NCI-H1092 (cell line): ENCODE measurements around the gene NT5C2.
"Not testable (repeated sequence)": the region's sequence is repeated elsewhere in the genome, so short reads cannot be mapped to it uniquely, and the experiment has no call there.

Experiments
- DNase-seq: peaks from one replicate; lab custom pipeline; 2025; lab: John Stamatoyannopoulos, UW

Gene NT5C2

DNA sequence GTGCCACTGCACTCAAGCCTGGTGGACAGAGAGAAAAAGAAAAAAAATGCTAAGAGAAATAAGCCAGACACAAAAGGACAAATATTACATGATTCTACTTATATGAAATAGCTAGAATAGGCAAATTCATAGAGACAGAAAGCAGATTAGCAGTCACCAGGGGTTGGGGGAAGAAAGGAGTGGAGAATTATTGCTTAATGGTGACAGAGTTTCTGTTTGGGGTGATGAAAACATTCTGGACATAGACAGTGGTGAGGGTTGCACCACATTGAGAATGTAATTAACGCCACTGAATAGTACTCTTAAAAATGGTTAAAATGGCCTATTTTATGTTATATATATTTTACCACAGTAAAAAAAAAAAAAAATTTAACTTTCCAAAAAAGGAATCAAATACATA lies 6.4 kb upstream of the NT5C2 start:
- DNase-seq = no peak

DNA sequence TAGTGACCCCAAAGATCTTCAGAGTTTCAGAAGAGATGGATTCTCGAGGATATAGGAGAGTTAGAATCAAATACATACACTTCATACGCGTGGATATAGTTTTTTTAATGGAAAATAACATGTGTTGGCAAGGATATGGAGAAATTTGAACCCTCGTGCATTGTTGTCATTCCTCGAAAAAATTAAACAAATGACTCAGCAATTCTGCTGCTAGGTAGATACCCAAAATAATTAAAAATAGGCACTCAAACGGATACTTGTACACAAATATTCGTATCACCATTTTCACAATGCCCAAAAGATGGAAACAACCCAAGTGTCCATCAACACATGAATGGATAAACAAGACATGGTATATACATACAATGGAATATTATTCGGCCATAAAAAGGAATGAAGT lies 5.6 kb upstream of the NT5C2 start:
- no peak for DNase-seq

DNA sequence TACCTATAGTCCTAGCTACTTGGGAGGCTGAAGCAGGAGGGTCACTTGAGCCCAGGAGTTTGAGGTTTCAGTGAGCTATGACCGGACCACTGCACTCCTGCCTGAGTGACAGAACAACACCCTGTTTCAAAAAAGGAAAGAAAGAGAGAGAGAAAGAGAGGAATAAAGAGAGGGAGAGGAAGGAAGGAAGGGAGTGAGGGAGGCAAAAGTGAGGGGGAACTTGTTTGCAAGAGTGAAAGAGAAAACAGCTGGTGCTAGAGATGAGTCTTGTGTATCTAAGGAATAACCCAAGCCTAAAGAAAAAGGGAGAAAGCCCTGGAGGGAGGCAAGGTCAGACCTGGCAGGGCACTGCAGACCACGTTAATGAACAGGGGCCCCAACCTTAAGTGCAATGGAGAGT lies 4.8 kb upstream of the NT5C2 start:
- no peak for DNase-seq

DNA sequence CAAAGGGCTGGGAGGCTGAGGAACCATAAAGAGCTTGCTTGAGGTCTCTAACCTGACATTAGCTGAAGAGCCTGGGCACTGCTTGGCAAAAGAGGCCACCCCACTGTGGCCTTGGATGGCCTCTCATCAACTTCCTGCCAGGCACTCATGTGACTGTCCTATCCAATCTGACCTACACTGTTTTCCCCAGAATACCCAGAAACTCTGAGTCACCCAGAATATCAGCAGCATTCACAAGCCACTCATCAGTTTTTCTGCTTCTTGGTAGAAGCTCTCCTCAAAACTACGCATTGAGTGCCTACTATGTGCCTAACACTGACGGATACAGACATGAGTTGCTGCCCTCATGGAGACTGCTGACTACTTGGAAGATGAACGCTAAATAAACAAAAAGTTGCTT lies 4.1 kb upstream of the NT5C2 start:
- DNase-seq = no peak

DNA sequence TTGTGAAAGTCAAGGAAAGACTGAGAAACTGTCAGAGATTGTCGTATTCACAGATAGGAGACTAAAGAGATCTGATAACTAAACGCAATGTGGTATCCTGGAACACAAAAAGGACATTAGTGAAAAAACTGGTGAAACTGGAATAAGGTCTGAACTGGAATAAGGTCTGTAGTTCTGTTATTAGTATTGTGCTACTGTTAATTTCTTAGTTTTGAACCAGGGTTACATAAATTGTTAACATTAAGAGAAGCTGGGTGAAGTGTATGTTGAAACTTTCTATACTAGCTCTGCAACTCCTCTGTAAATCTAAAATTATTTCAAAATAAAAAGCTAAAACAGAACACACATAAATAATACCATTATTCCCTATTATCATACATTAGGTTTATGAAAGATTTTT lies 3.4 kb upstream of the NT5C2 start:
- DNase-seq = no peak

DNA sequence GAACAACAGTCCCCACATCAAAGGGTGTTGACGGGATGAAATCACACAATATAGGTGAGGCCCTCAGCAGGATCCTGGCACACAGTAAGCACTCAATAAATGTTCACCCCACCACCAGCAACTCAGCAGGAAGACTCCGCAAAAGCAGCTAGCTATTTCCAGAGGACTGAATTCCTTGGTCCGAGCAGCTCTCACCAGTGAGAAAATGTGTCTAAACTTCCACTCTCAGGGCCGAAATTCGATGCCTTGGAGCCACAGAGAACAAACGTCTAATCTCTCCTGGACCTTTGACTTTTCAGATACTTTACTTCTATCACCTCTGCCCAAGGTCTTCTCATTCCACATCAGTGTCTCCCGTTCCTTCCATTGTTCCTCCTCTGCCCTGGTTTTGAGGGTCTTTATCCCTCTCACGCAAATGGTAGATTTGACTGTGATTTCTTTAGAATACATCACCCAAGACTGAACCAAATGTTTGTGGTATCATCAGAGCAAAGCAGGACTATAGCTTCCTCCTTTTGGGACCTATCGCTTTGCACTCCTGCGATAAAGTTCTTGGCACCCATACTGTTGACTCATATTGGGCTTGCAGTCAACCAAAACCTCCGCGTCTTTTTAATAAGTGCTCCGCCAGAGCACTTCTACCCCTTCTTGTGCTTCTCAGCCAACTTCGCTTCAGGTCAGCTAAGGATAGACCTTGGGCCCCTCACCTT lies 903 bp upstream of the NT5C2 start:
- no peak for DNase-seq

DNA sequence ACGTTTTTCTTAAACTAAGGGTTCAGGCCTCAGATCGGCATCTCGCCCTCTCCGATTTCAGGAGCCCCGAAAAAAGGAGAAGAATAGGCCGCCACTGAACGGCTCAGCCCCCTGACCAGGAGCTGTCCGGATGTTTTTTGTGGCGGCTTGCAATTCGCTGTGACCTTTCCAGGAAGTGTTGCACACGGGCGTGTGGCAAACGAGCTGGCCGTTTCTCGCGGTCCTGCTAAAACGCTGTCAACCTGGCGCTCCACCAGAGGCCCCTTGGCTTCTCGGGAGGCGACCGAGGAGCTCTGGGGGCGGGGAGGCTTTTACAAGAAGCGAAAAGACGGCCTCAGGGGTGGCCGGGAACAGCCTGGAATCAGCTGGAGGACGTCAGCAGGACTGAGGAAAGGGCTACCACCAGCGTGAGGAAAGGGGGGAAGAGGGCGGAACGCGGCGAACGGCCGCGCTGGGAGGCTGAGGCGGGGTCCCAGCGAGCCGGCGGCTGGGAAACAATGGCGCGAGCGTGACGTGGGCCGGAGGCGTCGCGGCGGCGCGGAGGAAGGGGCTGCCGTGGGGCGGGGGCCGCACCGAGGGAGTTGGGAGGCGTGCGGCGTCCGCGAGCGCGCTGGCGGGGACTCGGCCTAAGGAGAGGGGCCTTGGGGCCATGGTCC lies 493 bp downstream of the NT5C2 start:
- peak; percentile 43 for DNase-seq

DNA sequence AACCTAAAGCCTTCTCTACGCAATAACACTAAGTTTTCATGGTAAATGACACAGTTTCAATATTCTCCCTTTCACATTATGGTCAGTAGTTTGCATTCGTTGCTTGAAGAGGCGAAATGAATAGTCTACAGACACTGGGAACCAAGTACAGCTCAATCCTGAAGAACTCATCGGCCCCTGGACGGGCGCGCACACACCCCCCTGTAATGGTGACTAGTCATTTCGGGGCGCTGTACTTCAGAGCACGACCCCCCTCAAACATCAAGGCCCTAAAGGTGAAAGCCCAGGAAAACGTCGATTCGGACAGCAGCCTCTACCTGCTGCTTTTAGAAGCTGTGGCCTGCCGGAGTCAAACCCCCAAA lies 1.0 kb downstream of the NT5C2 start:
- no peak for DNase-seq

DNA sequence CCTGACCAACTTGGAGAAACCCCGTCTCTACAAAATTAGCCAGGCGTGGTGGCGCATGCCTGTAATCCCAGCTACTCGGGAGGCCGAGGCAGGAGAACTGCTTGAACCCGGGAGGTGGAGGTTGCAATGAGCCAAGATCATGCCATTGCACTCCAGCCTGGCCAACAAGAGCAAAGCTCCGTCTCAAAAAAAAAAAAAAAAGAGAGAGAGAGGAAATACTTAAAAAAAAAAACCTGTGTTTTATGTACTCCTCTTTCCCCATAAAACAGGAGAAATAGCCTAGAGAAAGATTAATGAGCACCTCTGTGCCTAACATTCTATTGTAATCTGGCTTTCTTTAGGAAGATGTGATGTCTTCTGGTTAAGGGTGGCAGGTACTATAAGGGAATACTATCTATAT lies 1.9 kb downstream of the NT5C2 start:
- DNase-seq = not testable (repeated sequence)

DNA sequence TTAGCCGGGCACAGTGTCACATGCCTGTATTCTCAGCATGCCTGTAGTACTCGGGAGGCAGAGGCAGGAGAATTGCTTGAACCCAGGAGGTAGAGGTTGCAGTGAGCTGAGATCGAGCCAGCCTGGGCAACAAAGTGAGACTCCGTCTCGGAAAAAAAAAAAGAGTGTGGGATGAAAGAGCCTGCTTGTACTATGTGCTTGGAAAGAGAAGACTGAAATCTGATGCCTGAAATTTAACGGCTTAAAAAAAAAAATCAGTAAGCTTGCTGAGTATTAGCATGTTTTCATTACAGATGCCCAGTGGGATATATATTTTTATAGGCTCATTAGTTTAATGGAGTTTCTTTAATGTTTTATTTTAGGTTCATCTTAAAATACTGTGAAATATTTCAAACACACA lies 4.2 kb downstream of the NT5C2 start:
- no peak for DNase-seq

DNA sequence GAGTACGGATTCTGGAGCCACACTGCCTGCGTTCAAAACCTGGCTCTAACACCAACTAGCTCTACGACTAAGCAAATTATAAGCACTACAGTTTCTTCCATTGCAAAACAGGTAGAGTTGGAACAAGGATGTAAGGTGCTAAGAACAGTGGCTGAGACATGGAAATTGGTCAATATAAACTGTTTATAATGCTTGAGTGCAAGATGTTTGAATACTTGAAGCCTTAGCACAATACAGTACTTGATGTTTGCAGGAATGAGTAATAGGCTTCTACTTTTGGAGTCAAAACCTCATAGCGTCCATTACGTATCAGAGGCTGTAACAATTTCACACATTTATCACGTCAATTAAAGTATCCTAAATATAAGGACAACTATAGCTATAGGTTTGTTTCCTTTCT lies 6.9 kb downstream of the NT5C2 start:
- DNase-seq = no peak

DNA sequence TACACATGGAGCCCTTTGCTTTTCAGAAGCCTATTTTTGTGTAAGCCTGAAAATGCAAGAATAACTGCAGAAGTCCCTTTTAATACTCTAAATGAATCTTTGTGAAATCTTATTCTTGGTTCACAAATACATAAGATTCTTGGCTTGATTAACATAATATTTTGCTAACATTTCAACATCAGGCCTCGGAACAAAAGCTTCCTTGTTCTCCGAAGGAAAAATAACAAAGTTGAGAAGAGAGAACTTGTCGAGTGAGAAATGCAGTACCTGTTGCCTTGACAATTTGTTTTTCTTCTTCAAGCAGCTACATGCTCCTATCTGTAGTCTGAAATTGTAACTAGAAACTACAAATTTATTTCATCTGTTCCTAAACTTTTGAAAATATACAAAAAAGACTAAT lies 8.5 kb downstream of the NT5C2 start:
- DNase-seq = no peak

DNA sequence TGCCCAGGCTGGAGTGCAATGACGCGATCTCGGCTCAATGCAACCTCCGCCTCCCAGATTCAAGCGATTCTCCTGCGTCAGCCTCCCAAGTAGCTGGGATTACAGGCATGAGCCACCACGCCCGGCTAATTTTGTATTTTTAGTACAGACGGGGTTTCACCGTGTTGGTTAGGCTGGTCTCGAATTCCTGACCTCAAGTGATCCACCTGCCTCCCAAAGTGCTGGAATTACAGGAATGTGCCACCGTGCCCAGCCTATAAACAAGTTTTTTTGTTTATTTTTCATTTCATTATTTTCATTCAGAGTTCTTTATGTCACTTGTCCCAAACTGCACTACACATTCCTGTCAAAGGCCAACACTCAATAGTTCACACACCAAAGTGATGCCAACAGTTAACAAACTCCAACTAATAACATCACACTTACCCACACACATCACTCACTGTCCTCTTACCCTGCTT lies 9.1 kb downstream of the NT5C2 start:
- not testable (repeated sequence) for DNase-seq

DNA sequence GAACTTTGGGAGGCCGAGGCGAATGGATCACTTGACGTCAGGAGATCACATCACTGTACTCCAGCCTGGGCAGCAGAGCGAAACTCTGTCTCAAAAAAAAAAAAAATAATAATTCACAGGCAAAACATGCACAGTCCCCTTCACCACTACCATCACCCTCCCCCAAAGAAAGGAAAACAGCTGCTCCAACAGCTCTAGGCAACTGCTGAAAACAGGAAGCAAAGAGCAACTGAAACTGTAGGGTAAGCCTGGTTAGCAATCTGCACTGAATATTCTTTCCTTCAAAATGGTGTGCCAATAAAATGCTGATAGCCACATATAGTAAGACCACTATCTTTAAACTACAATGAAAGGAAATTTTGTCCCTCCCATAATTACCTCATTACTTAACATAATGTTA lies 11.8 kb downstream of the NT5C2 start:
- DNase-seq = no peak

DNA sequence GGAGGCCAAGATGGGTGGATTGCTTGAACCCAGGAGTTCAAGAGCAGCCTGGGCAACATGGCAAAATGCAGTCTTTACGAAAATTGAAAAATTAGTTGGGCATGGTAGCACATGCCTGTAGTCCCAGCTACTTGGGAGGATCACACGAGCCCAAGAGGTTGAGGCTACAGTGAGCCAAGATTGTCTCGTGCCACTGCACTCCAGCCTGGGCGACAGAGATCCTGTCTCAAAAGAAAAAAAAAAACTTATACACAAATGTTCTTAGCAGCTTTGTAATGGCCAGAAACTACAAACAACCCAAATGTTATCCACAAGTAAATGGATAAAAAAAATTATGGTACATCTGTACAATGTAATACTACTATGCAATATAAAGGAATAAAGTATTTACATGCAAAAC lies 12.6 kb downstream of the NT5C2 start:
- DNase-seq = no peak

DNA sequence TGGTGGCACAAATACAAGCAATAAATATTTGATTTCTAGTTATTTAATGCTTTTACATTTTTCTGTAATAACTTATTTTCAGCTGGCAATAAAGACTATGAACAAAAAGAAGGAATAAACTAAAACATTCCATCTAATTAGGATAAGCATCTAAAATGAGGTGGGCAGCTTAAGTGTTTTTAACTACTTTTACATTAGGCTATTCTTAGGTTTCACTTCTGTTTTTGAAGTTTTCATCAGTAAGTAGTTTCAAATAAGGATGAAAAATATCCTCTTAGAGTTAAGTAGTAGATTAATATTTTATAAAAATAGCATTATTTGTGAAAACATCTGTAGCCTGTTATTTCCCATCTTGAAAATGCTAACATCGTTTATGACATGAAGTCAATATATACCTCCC lies 15.9 kb downstream of the NT5C2 start:
- no peak for DNase-seq

DNA sequence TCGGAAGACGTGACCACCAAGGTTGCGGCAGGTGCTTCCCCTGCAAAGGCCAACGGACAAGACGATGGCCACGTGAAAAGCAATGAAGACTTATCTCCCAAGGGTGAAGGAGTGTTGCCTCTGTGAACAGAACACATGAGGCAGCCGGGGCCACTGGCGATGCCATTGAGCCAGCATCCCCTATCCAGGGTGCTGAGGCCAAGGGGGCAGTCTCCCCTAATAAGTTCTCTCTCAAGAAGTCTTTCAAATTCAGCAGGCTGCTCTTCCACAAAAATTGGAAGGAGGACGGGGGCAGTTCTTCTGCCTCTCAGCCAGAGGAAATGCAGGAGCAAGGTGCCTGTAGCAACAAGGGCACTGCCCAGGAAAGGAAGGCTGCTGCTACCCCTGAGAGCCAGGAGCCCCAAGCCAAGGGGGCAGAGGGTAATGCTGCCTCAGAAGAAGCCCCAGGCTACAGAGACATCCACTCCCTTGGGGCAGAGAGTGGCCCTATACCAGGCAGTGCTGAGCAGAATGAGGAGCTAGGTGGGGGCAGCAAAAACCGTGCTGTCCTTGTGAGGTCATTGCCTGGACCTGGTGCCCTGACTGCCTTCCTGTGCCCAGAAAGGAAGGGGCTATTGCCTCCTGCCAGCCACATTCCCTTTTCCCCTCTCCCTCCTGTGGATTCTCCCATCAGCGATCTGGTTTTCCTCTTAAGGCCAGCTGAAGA lies 17.3 kb downstream of the NT5C2 start:
- no peak for DNase-seq

DNA sequence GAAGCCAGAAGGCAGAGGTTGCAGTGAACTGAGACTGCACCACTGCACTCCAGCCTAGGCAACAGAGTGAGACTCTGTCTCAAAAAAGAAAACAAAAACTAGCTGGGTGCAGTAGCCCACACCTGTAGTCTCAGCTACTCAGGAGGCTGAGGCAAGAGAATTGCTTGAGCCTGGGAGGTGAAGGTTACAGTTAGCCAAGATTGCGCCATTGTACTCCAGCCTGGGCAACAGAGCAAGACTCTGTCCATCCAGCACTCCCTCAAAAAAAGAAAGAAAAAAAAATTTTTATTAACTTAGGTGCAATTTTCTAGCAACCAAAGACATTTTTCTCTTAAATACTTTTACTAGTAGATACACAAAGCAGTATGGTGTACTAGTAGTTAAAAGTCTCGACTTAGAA lies 18.7 kb downstream of the NT5C2 start:
- DNase-seq = not testable (repeated sequence)

DNA sequence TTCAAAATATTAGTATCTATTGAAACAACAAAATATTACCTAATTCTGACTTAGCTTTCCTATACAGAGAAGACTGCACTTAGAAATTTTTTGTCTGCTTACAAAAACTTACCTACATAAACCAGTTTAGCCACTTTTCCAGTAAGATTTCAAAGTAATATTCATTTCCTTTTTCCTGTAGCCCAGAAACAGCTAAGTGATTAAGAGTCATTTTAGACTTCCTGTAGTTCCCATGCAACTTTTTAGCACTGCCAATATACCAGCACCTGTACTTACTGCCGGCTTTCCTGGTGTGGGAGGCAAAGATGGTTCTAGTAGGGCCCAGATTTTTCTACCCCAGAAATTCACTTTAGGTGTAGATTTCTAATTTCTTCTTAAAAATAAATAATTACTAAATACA lies 21.8 kb downstream of the NT5C2 start:
- DNase-seq = no peak

DNA sequence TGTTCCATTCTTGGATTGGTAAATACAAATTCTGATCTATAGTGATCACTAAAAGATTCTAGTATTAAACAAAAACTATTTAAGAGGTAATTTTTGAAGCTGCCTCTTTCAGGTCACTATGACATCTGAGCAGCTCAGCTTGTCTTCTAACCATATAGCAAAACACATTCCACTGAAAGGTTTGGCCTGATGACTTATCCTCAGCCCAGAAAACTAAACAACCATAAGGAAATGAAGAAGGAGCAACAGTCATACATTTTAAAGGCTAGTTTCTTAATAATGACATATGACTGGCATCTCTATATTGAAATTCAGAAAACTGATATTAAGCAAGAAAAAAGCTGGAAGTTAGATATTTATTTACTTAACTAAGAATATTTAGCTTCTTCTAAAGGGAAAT lies 24.6 kb downstream of the NT5C2 start:
- DNase-seq = no peak

DNA sequence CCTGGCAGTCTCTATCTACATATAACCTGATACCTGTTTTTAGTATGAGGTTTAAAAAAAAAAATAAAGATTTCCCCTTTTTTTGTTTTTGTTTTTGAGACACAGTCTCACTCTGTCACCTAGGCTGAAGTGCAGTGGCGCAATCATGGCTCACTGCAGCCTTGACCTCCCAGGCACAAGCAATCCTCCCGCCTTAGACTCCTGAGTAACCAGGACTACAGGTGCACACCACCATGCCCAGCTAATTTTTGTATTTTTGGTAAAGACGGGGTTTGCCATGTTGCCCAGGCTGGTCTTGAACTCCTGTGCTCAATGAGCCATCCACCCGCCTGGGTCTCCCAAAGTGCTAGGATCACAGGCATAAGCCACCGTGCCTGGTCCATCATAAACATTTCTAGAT lies 25.5 kb downstream of the NT5C2 start:
- not testable (repeated sequence) for DNase-seq

DNA sequence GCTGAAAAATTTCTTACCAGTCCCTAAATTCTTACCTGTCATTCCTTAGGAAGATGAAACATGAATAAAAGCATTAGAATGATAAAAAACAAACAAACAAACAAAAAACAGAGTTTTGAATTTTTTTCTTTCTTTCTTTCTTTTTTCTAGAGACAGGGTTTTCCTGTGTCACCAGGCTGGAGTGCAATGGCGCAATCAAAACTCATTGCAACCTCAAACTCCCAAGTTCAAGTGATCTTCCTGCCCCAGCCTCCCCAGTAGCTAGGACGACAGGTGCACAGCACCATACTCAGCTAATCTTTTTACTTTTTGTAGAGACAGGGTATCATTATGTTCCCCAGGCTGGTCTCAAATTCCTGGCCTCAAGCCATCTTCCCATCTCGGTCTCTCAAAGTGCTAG lies 26.5 kb downstream of the NT5C2 start:
- DNase-seq = no peak

DNA sequence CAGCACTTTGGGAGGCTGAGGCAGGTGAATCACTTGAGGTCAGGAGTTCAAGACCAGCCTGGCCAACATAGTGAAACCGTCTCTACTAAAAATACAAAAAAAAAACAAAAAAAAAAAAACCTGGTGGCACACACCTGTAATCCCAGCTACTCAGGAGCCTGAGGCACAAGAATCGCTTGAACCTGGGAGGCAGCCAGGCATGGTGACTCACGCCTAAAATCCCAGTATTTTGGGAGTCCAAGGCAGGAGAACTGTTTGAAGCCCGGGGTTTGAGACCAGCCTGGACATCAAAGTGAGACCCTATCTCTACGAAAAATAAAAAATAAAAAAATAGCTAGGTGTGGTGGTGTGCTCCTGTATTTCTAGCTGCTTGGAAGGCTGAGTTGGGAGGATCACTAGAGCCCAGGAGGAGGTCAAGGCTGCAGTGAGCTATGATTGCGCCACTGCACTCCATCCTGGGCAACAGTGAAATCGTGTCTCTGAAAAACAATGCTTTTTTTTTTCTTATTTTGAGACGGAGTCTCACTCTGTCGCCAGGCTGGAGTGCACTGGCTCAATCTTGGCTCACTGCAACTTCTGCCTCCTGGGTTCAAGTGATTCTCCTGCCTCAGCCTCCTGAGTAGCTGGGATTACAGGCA lies 29.2 kb downstream of the NT5C2 start:
- not testable (repeated sequence) for DNase-seq
